A549 treated with dexamethasone at 1 μM for 4 hours (cell line): ENCODE results near the gene TUBGCP5. TPM values are rescaled to one million over a fixed set of nuclear protein-coding genes. Genes with fewer than 3 reads are reported as not detected.

Experiments used
- total RNA-seq: library from RNA; stranded (reverse); fragments of 200-300 nt; extraction: Qiagen RNA extraction; gene quantifications from 5 replicates; pipeline ENCODE4 v1.2.3, GENCODE V29; 2022

The TUBGCP5 gene
- total RNA-seq: 21.1 to 28.5 TPM (median 25.8 TPM) in 5 replicates

GRCh38 chr15:23039143-23039916 is at the start of gene TUBGCP5:
TUBGCP5 (minus strand) TSS chr15:23039569; CDS start chr15:23039543, 26 bp downstream.

GRCh38 chr15:22980189-22981050 is 58.9 kb downstream of the TUBGCP5 start, which contains the start of gene CYFIP1:
CYFIP1 (minus strand) TSS chr15:22980368; CDS start chr15:22947285, 33,083 bp downstream.

Other genes with a start within 250 kb of the TUBGCP5 start
- gene NIPA2, start 200.9 kb downstream of the TUBGCP5 start, total RNA-seq: 89.0 to 117 TPM (median 109 TPM) in 5 replicates
- gene CYFIP1, start 59.2 kb downstream of the TUBGCP5 start, total RNA-seq: 60.7 to 94.3 TPM (median 89.1 TPM) in 5 replicates
- gene GOLGA6L1, start 97.3 kb upstream of the TUBGCP5 start, total RNA-seq: not detected in 5 replicates